Mesodermal cell (in vitro differentiated cells): ENCODE data around the gene TLE4.

Experiments
- H3K27ac ChIP-seq: 2 replicates; pipeline ENCODE4 v1.7.0; 2013; ENCODE audit warnings: mild to moderate bottlenecking, low read depth, low read length, moderate library complexity; ENCODE audit not compliant: severe bottlenecking
- H3K36me3 ChIP-seq: 2 replicates; pipeline ENCODE4 v1.7.1; 2013; ENCODE audit warnings: mild to moderate bottlenecking, low read length, moderate library complexity; ENCODE audit not compliant: control insufficient read depth, insufficient read depth
- H3K4me1 ChIP-seq: one replicate; pipeline ENCODE4 v1.7.1; 2013; ENCODE audit warnings: mild to moderate bottlenecking, low read length; ENCODE audit not compliant: insufficient read depth, control insufficient read depth, poor library complexity, severe bottlenecking
- H3K4me3 ChIP-seq: 2 replicates; pipeline ENCODE4 v1.7.0; 2013; ENCODE audit warnings: low read length, control low read depth, mild to moderate bottlenecking; ENCODE audit not compliant: insufficient read depth, poor library complexity, severe bottlenecking; ENCODE audit errors: extremely low read depth
- H3K9me3 ChIP-seq: 2 replicates; pipeline ENCODE4 v1.7.1; 2013; ENCODE audit warnings: mild to moderate bottlenecking, low read length, moderate library complexity; ENCODE audit not compliant: control insufficient read depth
- WGBS, 2 experiments: methylation state at CpG; one replicate each; pipeline ENCODE4 v1.1.5; 2013; ENCODE audit warnings: missing lambda C conversion rate in 2 of 2; ENCODE audit not compliant: insufficient coverage in 2 of 2; 5-methylcytosine and 5-hydroxymethylcytosine counted together

Gene TLE4

DNA sequence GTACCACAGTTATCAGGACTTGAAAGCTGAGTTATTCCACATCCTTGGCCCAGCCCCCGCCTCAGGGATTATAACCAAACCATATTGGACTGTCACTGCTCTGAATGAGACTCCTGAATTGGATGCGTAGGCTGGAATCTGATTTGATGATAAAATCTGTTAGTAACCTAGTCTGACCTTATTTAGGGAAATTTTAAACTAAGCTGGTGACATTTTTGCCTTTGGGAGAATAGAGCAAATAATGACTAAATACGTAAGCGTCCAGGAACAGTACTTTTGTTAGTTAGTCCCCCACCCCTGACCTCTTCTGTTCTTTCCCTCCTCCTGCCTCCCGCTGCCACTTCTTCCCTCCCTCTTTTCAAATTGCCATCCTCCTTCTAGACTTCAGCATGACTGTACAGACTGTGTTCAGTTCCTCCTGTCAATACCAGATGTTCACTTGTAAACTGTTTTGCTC lies 92.6 kb downstream of the TLE4 start:
- Histone ChIP-seq H3K4me3 (no peak overlapping the region), H3K27ac (peak overlapping the region; percentile 37), H3K36me3 (peaks cover 18% of the 10 kb centered on the region), H3K9me3 (no peaks in the 10 kb centered on the region), H3K4me1 (peaks cover 23% of the 10 kb centered on the region)
- 57 to 60% methylated on average over 2 to 4 of the region's 5 CpGs for WGBS, 2 experiments

DNA sequence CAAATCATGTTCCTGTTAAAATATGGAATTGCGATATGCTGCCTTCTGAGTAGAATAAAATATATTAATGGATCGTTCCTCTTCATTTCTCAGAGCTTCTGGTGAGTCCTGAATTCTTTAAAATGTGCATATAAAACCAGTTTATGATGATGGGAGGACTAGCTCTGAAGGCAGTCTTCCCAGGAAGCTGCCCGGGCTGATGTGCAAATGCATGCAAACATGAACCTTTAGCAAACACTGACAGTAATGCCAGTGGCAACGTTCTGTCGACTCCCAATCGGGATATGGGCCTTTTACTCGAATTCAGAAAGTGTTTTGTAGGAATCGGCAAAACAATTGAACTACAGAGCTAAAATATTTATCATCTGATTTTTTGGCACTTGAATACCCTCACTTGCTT lies 93.6 kb downstream of the TLE4 start:
- no peaks in the 10 kb centered on the region for H3K9me3 ChIP-seq
- H3K27ac ChIP-seq = no peak overlapping the region
- peaks cover 22% of the 10 kb centered on the region for H3K36me3 ChIP-seq
- 23 to 39% methylated on average over 2 to 7 of the region's 8 CpGs for WGBS, 2 experiments
- H3K4me3 ChIP-seq = no peak overlapping the region
- peaks cover 23% of the 10 kb centered on the region for H3K4me1 ChIP-seq

DNA sequence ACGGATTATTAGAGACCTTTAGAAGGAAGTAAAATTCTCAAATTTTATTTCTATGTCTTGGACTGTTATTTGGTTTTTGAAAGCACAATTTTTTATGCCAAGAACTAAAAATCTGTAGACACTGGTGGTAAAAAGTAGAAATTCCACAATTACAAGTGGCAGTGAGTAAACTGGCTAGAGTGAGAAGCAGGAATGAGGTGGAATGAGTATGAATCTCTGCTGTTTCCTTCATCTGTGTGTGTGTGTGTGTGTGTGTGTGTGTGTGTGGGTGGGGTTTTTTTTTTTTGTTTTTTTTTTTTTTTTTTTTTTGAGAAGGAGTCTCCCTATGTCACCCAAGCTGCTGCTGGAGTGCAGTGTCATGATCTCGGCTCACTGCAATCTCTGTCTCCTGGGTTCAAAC lies 94.2 kb downstream of the TLE4 start:
- Histone ChIP-seq H3K4me1 (peaks cover 23% of the 10 kb centered on the region), H3K27ac (no peak overlapping the region), H3K4me3 (no peak overlapping the region), H3K36me3 (peaks cover 24% of the 10 kb centered on the region), H3K9me3 (no peaks in the 10 kb centered on the region)
- 83 to 100% methylated on average over 1 of the region's 2 CpGs for WGBS, 2 experiments

DNA sequence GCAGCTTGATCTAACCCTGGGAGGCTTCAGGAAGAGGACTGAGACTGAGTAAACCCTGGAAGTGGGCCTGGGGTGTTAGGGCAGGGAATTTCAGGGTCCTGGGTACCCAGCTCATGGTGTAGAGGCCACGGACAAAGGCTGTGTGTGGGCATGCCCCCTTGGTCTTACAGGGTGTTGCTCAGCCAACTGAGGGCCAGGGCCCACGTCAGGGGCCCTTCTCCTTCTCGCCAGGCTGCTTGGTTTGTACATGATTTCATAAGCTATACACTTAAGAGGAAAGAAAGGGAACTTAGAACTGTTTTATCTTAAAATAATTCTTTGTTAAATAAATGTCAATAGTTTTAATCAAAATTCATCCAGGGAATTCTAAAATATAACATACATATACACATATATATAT lies 95.4 kb downstream of the TLE4 start:
- Histone ChIP-seq H3K27ac (no peak overlapping the region), H3K4me3 (no peak overlapping the region), H3K9me3 (no peaks in the 10 kb centered on the region), H3K4me1 (peaks cover 17% of the 10 kb centered on the region), H3K36me3 (peaks cover 30% of the 10 kb centered on the region)
- 100% methylated on average over 1 of the region's 3 CpGs; no CpG with 5 or more reads in 1 of the 2 experiments for WGBS, 2 experiments

DNA sequence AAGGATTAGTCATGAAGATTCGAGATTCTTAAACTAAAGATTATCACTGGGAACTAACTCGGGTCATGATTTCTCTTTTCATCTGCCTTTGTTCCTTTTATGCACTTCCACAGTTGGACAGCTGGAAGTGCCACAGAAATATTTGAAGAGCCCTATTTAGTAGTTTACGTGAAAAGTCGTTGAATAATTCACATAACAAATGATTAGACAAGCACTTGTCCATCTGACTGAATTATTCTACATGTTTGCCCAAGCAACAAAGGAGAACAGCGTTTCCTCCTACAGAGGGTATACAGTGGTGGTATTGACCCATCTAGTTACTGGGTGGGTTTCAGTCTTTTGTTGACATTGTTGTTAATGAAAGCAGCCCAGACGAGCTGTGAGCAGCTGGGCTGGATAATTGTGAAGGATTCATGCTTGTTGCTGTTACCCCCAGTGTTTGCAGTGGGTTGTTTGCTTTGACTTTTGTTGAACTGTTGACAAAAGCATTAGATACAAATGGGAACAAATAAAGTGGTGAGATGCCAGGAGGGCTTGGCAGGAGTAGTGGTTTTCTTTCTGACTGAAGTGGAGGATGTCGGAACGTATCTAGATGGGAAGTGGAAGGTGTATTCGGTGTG lies 96.2 kb downstream of the TLE4 start:
- no peak overlapping the region for H3K4me3 ChIP-seq
- WGBS, 2 experiments = 91 to 93% methylated on average over 5 to 8 of the region's 9 CpGs

DNA sequence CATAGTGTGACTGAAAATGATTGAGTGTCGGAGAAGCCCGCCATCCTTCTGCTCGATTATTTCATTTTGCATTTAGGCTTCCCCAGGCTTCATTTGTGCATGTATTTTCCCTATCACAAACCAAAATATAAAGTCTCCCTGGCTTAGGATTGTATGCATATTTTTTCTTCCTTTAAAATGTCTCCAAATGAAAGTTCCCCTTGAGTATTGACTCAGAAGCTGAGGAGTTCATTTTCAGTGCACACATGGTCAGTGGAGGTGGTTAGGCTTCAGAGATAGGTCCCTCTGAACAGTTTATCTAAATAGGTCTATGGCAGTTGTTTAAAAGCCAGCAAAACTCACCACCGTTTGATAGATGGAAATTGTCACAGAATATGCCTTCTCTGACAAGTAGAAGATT lies 97.2 kb downstream of the TLE4 start:
- no peak overlapping the region for H3K27ac ChIP-seq
- H3K4me1 ChIP-seq = peaks cover 12% of the 10 kb centered on the region
- 93 to 100% methylated on average over 1 to 4 of the region's 4 CpGs for WGBS, 2 experiments
- H3K36me3 ChIP-seq = peaks cover 38% of the 10 kb centered on the region
- no peaks in the 10 kb centered on the region for H3K9me3 ChIP-seq
- H3K4me3 ChIP-seq = no peak overlapping the region

More for the DNA sequence above, 96.2 kb downstream of the TLE4 start:
- Histone ChIP-seq H3K9me3 (no peaks in the 10 kb centered on the region), H3K36me3 (peaks cover 38% of the 10 kb centered on the region), H3K27ac (no peak overlapping the region), H3K4me1 (peaks cover 18% of the 10 kb centered on the region)

DNA sequence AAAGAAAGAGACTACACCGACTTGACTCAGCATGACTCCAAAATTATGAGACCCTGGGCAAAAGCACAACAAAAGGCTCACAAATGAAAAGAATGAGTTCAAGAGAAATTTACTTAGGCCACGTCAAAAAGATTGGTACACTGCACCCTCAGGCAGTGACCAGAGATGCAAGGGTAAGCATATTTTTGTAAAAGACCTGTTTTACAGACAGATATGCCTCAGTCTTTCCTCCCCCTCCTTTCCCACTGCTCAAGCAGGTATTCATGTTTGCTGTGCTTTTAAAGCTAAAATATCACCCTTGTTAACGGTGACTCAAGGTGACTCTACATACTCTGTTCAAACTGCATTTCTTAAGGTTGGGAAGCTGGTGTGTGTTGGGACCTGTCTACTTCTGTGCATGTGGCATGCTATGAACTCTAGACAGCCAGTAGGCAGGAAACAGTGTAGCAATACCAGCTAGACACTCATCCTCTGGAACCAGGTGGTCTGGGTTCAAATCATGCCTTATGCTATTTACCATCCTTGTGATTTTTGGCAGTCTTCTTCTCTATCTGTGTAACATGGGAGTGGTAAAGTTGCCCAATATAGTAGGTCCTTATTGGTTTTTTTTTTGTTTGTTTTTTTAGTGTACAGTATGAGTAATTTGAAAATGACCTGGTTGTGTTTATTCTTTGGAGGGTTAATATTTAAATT lies 98.7 kb downstream of the TLE4 start:
- no peak overlapping the region for H3K27ac ChIP-seq
- 70 to 100% methylated on average over 1 to 2 of the region's 3 CpGs for WGBS, 2 experiments
- H3K36me3 ChIP-seq = peaks cover 39% of the 10 kb centered on the region
- no peak overlapping the region for H3K4me3 ChIP-seq
- peaks cover 6% of the 10 kb centered on the region for H3K4me1 ChIP-seq
- H3K9me3 ChIP-seq = no peaks in the 10 kb centered on the region

DNA sequence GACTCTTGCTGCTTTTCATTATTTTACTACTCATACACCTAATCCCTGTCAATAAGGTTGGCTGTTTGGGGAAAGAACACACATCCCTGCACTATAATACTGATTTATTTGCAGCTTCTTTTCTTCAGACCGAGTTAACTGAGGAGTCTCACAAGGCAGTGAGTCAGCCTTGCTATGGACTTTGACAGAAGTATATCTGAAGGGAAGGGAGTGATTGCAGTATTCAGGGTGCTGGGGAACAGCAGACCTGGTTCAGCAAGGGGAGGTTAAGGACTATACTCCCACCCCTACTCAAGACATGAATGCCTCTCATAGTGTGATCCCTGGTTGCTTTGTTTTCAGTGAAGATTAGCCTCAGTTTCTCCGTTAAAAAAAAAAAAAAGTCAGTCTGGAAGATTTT lies 99.8 kb downstream of the TLE4 start:
- Histone ChIP-seq H3K4me3 (no peak overlapping the region), H3K27ac (peak overlapping the region; percentile 19), H3K9me3 (no peaks in the 10 kb centered on the region), H3K4me1 (peaks cover 6% of the 10 kb centered on the region), H3K36me3 (peaks cover 30% of the 10 kb centered on the region)
- WGBS, 2 experiments = no CpG with 5 or more reads among the region's 2 CpGs

DNA sequence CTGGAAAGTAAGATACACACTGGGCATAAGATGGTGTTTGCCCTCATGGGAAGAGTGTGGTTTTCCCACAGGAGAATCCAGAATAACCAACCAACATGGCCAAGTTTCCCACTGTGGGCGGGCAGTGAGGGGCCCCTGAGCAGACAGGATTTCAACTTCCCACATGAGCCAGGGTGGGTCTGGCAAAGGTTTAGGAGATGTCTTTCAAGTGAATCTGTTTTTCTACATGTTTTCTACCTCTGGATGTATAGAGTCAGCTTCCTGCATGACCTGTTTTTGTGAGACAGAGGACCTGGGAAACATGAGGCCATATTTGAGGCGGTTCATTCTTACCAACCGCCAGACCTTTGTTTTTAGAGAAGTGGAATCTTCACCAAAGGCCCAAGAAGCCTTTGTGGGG lies 100.5 kb downstream of the TLE4 start:
- 62% methylated on average over 2 of the region's 3 CpGs; no CpG with 5 or more reads in 1 of the 2 experiments for WGBS, 2 experiments
- Histone ChIP-seq H3K36me3 (peaks cover 26% of the 10 kb centered on the region), H3K4me1 (peaks cover 6% of the 10 kb centered on the region)

DNA sequence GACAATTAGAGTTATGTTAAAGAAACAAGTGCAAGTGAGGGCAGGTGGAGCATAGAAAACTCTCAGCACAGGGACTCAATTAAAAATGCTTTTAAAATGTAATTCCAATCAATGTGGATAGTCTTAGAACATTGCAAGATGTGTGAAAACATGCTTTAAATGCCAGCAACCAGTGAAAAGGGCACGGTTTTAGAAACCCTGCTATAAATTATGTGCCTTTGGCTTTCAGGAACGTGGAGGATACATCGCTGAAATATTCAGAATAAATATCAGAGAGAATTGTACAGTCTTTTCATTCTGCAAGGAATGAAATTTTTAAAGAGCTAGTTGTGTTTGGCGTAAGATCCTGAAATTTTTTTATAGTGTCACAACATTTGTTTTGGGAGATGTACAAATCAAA lies 101.1 kb downstream of the TLE4 start:
- 97% methylated on average over 3 of the region's 4 CpGs; no CpG with 5 or more reads in 1 of the 2 experiments for WGBS, 2 experiments
- no peaks in the 10 kb centered on the region for H3K9me3 ChIP-seq
- H3K27ac ChIP-seq = no peak overlapping the region
- no peak overlapping the region for H3K4me3 ChIP-seq
- H3K4me1 ChIP-seq = peaks cover 6% of the 10 kb centered on the region
- H3K36me3 ChIP-seq = peaks cover 27% of the 10 kb centered on the region

More for the DNA sequence above, 100.5 kb downstream of the TLE4 start:
- Histone ChIP-seq H3K4me3 (no peak overlapping the region), H3K27ac (peak overlapping the region; percentile 13), H3K9me3 (no peaks in the 10 kb centered on the region)

DNA sequence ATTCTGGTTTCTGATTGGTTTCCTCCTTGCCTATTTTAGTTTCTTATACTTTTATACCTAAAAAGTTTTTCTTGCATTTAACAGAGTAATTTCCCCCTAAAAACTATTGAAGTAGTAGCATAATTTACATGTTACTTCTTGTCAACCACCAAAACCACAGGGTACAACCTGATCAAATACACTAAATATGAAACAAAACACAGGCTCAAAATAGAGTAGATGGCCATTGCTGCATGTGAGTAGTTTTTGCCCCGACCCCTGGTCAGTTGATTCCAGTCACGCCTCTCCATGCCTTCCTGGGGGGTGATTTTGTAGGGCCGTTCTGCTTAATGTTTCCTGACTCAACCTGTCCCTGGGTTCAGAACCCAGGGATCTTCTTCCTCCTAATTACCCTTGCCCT lies 101.8 kb downstream of the TLE4 start:
- Histone ChIP-seq H3K27ac (no peak overlapping the region), H3K9me3 (no peaks in the 10 kb centered on the region), H3K4me3 (no peak overlapping the region), H3K36me3 (peaks cover 27% of the 10 kb centered on the region), H3K4me1 (peaks cover 6% of the 10 kb centered on the region)
- WGBS, 2 experiments = 90% methylated on average over 2 of the region's 3 CpGs; no CpG with 5 or more reads in 1 of the 2 experiments
